ENCODE measurements around the gene MSI1. TPM values are rescaled to one million over a fixed set of nuclear protein-coding genes. Genes with fewer than 3 reads are reported as not detected.

MSI1 gene
- total and polyA plus RNA-seq, 2 experiments from 2014 or later, result 12.8 to 16.9 TPM

DNA sequence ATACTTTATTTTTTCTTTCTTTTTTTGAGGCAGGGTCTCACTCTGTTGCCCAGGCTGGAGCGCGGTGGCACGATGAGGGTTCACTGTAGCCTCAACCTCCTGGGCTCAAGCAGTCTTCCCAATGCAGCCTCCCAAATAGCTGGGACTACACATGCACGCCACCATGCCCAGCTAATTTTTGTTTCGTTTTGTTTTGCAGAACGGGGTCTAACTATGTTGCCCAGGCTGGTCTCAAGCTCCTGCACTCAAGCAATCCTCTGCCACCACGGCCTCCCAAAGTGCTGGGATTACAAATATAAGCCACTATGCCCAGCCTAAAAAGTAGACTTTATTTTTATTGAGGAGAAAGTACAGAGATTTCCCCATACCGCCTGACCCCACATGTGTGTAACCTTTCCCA lies 4.7 kb upstream of the MSI1 start:
- no peaks in the 10 kb centered on the region for H3K36me3 Mint-ChIP-seq (ENCODE audit: low read depth)
- Histone ChIP-seq H3K79me2 (replicated peaks; ENCODE audit: insufficient read depth) (no peaks in the 10 kb centered on the region), H3F3A (replicated peaks; ENCODE audit: low read depth) (peaks cover 19% of the 10 kb centered on the region; the same call in 1 of the 2 replicates), H3K4me1 (ENCODE audit: insufficient read depth) (peaks cover 47% of the 10 kb centered on the region), H3K27me3 (ENCODE audit: insufficient read depth) (peaks cover 39% of the 10 kb centered on the region), H3K9me2 (ENCODE audit: insufficient read depth) (no peaks in the 10 kb centered on the region), H3K36me3 (ENCODE audit: insufficient read depth) (no peaks in the 10 kb centered on the region), H3K4me3 (no peak overlapping the region), H3K27ac (ENCODE audit: low read depth) (no peak overlapping the region), H2AFZ (no peak overlapping the region), H4K20me1 (replicated peaks; ENCODE audit: insufficient read depth) (no peaks in the 10 kb centered on the region), H3K4me2 (no peak overlapping the region)
- DNase-seq (ENCODE audit: low spot score) (no peak), ATAC-seq (no peak)
- peaks cover 28% of the 10 kb centered on the region for H3K27me3 Mint-ChIP-seq (ENCODE audit: insufficient read depth, low read depth, poor library complexity)
- H3K9me3 Mint-ChIP-seq, result no peaks in the 10 kb centered on the region; the same call in 2 of the 3 replicates
- H3K4me3 Mint-ChIP-seq, result no peak overlapping the region
- TF ChIP-seq ZNF331 (CRISPR knock-in tag; IDR thresholded peaks at IDR 0.05; ENCODE audit: low read depth) (no peak), JUNB (IDR thresholded peaks at IDR 0.05; ENCODE audit: unreplicated experiment) (no peak), STAT1 (IDR thresholded peaks at IDR 0.05; ENCODE audit: unreplicated experiment) (no peak)
- no peak overlapping the region for H3K27ac Mint-ChIP-seq
- H3K4me1 Mint-ChIP-seq, result peaks cover 51% of the 10 kb centered on the region

DNA sequence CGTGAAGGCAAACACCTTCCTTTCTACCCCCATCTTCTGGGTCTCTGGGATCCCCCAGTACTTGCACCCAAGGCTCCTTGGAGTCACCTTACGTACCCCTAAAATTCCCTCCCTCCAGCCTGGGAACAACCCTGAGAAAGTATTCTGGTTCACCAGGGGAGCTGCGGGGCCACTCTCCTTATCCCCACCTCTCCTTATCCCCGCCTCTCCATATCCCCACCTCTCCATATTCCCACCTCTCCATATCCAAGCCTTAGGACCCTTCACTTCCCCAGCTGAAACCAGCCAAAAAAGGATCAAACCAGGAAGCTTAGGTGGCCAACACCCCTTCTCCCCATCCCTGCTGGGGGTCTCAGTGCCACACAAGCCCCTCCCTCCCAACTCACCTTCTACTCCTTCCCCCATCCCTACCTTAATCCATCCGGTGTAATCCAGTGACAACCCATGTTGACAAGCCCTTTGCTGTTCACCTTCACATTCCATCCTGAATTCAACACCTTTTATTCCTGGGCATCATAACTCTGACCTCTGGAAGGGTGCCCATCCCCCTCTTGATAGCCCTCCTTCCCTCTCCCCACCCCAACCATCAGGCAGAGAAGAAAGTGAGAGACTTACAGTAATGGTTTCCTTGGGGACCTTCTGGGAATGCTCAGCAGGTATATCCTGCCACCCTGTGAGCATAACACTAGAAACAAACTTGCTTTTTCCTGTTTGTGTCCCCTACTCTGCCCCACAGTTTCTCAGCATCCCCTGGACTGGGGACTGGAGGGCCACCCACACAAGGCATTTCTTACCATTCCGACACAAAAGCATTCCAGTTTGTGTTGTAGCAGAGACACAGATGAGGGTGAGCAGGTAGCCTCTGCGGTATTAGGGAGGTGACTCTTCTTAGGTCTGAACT lies 1.6 kb upstream of the MSI1 start:
- peak; percentile 12 for ATAC-seq
- H3K27me3 Mint-ChIP-seq (ENCODE audit: insufficient read depth, low read depth, poor library complexity), result peaks cover 33% of the 10 kb centered on the region

More for the DNA sequence above, 1.6 kb upstream of the MSI1 start:
- Histone ChIP-seq H3K36me3 (ENCODE audit: insufficient read depth) (no peaks in the 10 kb centered on the region), H3K4me3 (peak overlapping the region; percentile 75), H3K27me3 (ENCODE audit: insufficient read depth) (peaks cover 54% of the 10 kb centered on the region), H3F3A (replicated peaks; ENCODE audit: low read depth) (peaks cover 26% of the 10 kb centered on the region), H3K4me1 (ENCODE audit: insufficient read depth) (peaks cover 41% of the 10 kb centered on the region), H3K9me2 (ENCODE audit: insufficient read depth) (no peaks in the 10 kb centered on the region), H3K27ac (ENCODE audit: low read depth) (peak overlapping the region; percentile 40; the same call in 1 of the 2 replicates), H3K4me2 (peak overlapping the region; percentile 96), H3K79me2 (replicated peaks; ENCODE audit: insufficient read depth) (0 out of 2 replicates have a peak, but pooled peaks cover 7% of the 10 kb centered on the region), H4K20me1 (replicated peaks; ENCODE audit: insufficient read depth) (peaks cover 2% of the 10 kb centered on the region; the same call in 1 of the 2 replicates), H2AFZ (0 out of 2 replicates have a peak overlapping the region, but pooled peaks have one; percentile 38)
- TF ChIP-seq, protein P1, sequence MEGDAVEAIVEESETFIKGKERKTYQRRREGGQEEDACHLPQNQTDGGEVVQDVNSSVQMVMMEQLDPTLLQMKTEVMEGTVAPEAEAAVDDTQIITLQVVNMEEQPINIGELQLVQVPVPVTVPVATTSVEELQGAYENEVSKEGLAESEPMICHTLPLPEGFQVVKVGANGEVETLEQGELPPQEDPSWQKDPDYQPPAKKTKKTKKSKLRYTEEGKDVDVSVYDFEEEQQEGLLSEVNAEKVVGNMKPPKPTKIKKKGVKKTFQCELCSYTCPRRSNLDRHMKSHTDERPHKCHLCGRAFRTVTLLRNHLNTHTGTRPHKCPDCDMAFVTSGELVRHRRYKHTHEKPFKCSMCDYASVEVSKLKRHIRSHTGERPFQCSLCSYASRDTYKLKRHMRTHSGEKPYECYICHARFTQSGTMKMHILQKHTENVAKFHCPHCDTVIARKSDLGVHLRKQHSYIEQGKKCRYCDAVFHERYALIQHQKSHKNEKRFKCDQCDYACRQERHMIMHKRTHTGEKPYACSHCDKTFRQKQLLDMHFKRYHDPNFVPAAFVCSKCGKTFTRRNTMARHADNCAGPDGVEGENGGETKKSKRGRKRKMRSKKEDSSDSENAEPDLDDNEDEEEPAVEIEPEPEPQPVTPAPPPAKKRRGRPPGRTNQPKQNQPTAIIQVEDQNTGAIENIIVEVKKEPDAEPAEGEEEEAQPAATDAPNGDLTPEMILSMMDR (conservative IDR thresholded peaks at IDR 0.05; ENCODE audit: low read depth in 2 of 2), result no peak
- TF ChIP-seq ZNF114 (CRISPR knock-in tag; IDR thresholded peaks at IDR 0.05) (no peak), STAT1 (IDR thresholded peaks at IDR 0.05; ENCODE audit: unreplicated experiment) (no peak), NANOG (IDR thresholded peaks at IDR 0.05; ENCODE audit: borderline replicate concordance) (no peak), JUNB (IDR thresholded peaks at IDR 0.05; ENCODE audit: unreplicated experiment) (no peak), POLR2AphosphoS5 (IDR thresholded peaks at IDR 0.05; ENCODE audit: low read depth) (0 out of 2 replicates have a peak, but pooled peaks have one; percentile 20)
- TF ChIP-seq, protein P2, sequence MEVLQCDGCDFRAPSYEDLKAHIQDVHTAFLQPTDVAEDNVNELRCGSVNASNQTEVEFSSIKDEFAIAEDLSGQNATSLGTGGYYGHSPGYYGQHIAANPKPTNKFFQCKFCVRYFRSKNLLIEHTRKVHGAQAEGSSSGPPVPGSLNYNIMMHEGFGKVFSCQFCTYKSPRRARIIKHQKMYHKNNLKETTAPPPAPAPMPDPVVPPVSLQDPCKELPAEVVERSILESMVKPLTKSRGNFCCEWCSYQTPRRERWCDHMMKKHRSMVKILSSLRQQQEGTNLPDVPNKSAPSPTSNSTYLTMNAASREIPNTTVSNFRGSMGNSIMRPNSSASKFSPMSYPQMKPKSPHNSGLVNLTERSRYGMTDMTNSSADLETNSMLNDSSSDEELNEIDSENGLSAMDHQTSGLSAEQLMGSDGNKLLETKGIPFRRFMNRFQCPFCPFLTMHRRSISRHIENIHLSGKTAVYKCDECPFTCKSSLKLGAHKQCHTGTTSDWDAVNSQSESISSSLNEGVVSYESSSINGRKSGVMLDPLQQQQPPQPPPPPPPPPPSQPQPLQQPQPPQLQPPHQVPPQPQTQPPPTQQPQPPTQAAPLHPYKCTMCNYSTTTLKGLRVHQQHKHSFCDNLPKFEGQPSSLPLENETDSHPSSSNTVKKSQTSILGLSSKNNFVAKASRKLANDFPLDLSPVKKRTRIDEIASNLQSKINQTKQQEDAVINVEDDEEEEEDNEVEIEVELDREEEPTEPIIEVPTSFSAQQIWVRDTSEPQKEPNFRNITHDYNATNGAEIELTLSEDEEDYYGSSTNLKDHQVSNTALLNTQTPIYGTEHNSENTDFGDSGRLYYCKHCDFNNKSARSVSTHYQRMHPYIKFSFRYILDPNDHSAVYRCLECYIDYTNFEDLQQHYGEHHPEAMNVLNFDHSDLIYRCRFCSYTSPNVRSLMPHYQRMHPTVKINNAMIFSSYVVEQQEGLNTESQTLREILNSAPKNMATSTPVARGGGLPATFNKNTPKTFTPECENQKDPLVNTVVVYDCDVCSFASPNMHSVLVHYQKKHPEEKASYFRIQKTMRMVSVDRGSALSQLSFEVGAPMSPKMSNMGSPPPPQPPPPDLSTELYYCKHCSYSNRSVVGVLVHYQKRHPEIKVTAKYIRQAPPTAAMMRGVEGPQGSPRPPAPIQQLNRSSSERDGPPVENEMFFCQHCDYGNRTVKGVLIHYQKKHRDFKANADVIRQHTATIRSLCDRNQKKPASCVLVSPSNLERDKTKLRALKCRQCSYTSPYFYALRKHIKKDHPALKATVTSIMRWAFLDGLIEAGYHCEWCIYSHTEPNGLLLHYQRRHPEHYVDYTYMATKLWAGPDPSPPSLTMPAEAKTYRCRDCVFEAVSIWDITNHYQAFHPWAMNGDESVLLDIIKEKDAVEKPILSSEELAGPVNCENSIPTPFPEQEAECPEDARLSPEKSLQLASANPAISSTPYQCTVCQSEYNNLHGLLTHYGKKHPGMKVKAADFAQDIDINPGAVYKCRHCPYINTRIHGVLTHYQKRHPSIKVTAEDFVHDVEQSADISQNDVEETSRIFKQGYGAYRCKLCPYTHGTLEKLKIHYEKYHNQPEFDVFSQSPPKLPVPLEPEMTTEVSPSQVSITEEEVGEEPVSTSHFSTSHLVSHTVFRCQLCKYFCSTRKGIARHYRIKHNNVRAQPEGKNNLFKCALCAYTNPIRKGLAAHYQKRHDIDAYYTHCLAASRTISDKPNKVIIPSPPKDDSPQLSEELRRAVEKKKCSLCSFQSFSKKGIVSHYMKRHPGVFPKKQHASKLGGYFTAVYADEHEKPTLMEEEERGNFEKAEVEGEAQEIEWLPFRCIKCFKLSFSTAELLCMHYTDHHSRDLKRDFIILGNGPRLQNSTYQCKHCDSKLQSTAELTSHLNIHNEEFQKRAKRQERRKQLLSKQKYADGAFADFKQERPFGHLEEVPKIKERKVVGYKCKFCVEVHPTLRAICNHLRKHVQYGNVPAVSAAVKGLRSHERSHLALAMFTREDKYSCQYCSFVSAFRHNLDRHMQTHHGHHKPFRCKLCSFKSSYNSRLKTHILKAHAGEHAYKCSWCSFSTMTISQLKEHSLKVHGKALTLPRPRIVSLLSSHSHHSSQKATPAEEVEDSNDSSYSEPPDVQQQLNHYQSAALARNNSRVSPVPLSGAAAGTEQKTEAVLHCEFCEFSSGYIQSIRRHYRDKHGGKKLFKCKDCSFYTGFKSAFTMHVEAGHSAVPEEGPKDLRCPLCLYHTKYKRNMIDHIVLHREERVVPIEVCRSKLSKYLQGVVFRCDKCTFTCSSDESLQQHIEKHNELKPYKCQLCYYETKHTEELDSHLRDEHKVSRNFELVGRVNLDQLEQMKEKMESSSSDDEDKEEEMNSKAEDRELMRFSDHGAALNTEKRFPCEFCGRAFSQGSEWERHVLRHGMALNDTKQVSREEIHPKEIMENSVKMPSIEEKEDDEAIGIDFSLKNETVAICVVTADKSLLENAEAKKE (CRISPR knock-in tag; IDR thresholded peaks at IDR 0.05), result no peak
- Mint-ChIP-seq H3K4me1 (peaks cover 55% of the 10 kb centered on the region), H3K9me3 (no peaks in the 10 kb centered on the region; the same call in 2 of the 3 replicates), H3K27ac (peak overlapping the region; percentile 3; the same call in 1 of the 2 replicates), H3K36me3 (ENCODE audit: low read depth) (peaks cover 18% of the 10 kb centered on the region), H3K4me3 (peak overlapping the region; percentile 82)
- DNase-seq (ENCODE audit: low spot score), result peak; percentile 49
